Endothelial cell of umbilical vein (primary cell): ENCODE data around the gene UGT1A9. TPM values are rescaled to one million over a fixed set of nuclear protein-coding genes. Genes with fewer than 3 reads are reported as not detected.
"Not testable (repeated sequence)": the region's sequence is repeated elsewhere in the genome, so short reads cannot be mapped to it uniquely, and the experiment has no call there.

ENCODE experiments used
- BruUV-seq: library from RNA; stranded (reverse); fragments of 400-500 nt; replicated peaks from 2 replicates; lab custom pipeline; 2021; lab: Mats Ljungman, UMichigan
- CTCF ChIA-PET: fragments of 300-600, 350-600 bp; sonication (Branson Sonifier 250); formaldehyde crosslinking; loops from one replicate; lab custom pipeline; 2021; ENCODE audit warnings: antibody characterized with exemption, inconsistent platforms; lab: Charles Lee
- POLR2A ChIA-PET: fragments of 300-600, 350-600 bp; sonication (Branson Sonifier 250); formaldehyde crosslinking; loops from one replicate; lab custom pipeline; 2021; ENCODE audit warnings: antibody characterized with exemption, inconsistent platforms; lab: Charles Lee
- DNase-seq: peaks from one replicate; pipeline ENCODE4 v3.0.0-alpha.2; 2011; ENCODE audit warnings: low read depth, low spot score
- FAIRE-seq: peaks from 2 replicates; lab custom pipeline; 2011; peaks lifted over from hg19 to GRCh38; lab: Jason Lieb, UNC
- H2AFZ ChIP-seq: 2 replicates; pipeline ENCODE4 v1.6.0; 2012; ENCODE audit warnings: low read depth, low read length, control low read depth, inconsistent platforms
- H3K27ac ChIP-seq: 2 replicates; pipeline ENCODE4 v1.5.1; 2011; ENCODE audit warnings: low read depth, mild to moderate bottlenecking, control low read depth, low read length, moderate library complexity; ENCODE audit not compliant: insufficient read depth
- H3K27me3 ChIP-seq, 2 experiments: 2 replicates each; pipeline versions ENCODE4 v1.6.0 to v1.6.1; 2011; ENCODE audit warnings: low read length in 2 of 2, mixed read lengths in 1 of 2; ENCODE audit not compliant: control insufficient read depth in 2 of 2, insufficient read depth in 2 of 2
- H3K36me3 ChIP-seq, 2 experiments: 2 replicates in 1 of 2; 3 replicates in 1 of 2; pipeline ENCODE4 v1.5.1; 2011; ENCODE audit warnings: low read length in 2 of 2, mild to moderate bottlenecking in 1 of 2, moderate library complexity in 1 of 2; ENCODE audit not compliant: control insufficient read depth in 2 of 2, insufficient read depth in 2 of 2; ENCODE audit errors: extremely low read depth in 1 of 2
- H3K4me1 ChIP-seq: 3 replicates; pipeline ENCODE4 v1.5.1; 2011; ENCODE audit warnings: mild to moderate bottlenecking, low read length; ENCODE audit not compliant: control insufficient read depth, insufficient read depth; ENCODE audit errors: extremely low read depth
- H3K4me2 ChIP-seq: 2 replicates; pipeline ENCODE4 v1.6.1; 2011; ENCODE audit warnings: low read length, control low read depth, mixed read lengths; ENCODE audit not compliant: insufficient read depth
- H3K4me3 ChIP-seq, 3 experiments: fragments of 200-600 bp in 1 of 3; sonication (generic), shearing (Covaris generic) in 1 of 3; replicated peaks in 1 of 3; 2 replicates each; pipeline ENCODE4 v1.5.1; 2011 to 2016; ENCODE audit warnings: control low read depth in 3 of 3, low read length in 3 of 3, mild to moderate bottlenecking in 2 of 3, inconsistent platforms in 1 of 3, low read depth in 1 of 3, moderate library complexity in 1 of 3; ENCODE audit not compliant: insufficient read depth in 1 of 3
- H3K79me2 ChIP-seq: 2 replicates; pipeline ENCODE4 v1.6.0; 2012; ENCODE audit warnings: low read length, inconsistent platforms; ENCODE audit not compliant: control insufficient read depth, insufficient read depth
- H3K9ac ChIP-seq: replicated peaks from 2 replicates; pipeline ENCODE3; 2011; ENCODE audit warnings: low read length, control low read depth; ENCODE audit not compliant: insufficient read depth; ENCODE audit errors: extremely low read depth
- H3K9me1 ChIP-seq: replicated peaks from 3 replicates; pipeline ENCODE4 v1.6.0; 2011; ENCODE audit warnings: mild to moderate bottlenecking, low read length; ENCODE audit not compliant: control insufficient read depth, insufficient read depth; ENCODE audit errors: extremely low read depth
- H3K9me3 ChIP-seq: replicated peaks from 2 replicates; pipeline ENCODE4 v1.5.1; 2012; ENCODE audit warnings: low read length, inconsistent platforms; ENCODE audit not compliant: control insufficient read depth, insufficient read depth
- H4K20me1 ChIP-seq: replicated peaks from 2 replicates; pipeline ENCODE3; 2011; ENCODE audit warnings: mild to moderate bottlenecking, low read length; ENCODE audit not compliant: control insufficient read depth, insufficient read depth; ENCODE audit errors: extremely low read depth
- CTCF ChIP-seq, 2 donors: IDR thresholded peaks; 1 replicate in 1 of 2; 2 replicates in 1 of 2; pipeline ENCODE4 v1.5.1; 2011; ENCODE audit warnings: low read length in 2 of 2, mild to moderate bottlenecking in 2 of 2, moderate library complexity in 2 of 2, control low read depth in 1 of 2, inconsistent platforms in 1 of 2, low read depth in 1 of 2; ENCODE audit not compliant: insufficient read depth in 1 of 2; ENCODE audit errors: extremely low read depth in 1 of 2
- GATA2 ChIP-seq: IDR thresholded peaks from 2 replicates; pipeline ENCODE4 v1.7.0; 2011; ENCODE audit warnings: low read depth, mild to moderate bottlenecking, moderate library complexity, mixed read lengths, low read length; ENCODE audit not compliant: insufficient read length, insufficient read depth
- JUN ChIP-seq: IDR thresholded peaks from 2 replicates; pipeline ENCODE4 v1.6.1; 2011; ENCODE audit warnings: borderline replicate concordance, low read depth; ENCODE audit not compliant: insufficient read length, insufficient read depth
- dilution Hi-C: fragments of 300-500 bp; cut with MboI; formaldehyde crosslinking; loops from one replicate; pipeline ENCODE4 v1.15.0; 2019; ENCODE audit warnings: low sequenced_read_pairs; ENCODE audit not compliant: extremely low pct_ligation_motif_present
- intact Hi-C: fragments of 100-400 bp; cut with micrococcal nuclease; formaldehyde crosslinking; loops from one replicate; pipeline ENCODE4 v1.10.0; 2022
- polyA plus RNA-seq, 4 experiments: library from polyadenylated mRNA; depleted of rRNA in 3 of 4; stranded (reverse) in 3 of 4; unstranded in 1 of 4; fragments of >200 nt; gene quantifications; 2 replicates each; pipeline versions ENCODE4 v1.2.1 to v1.2.3, GENCODE V29; 2011 to 2012; ENCODE audit warnings: missing spikeins in 1 of 4
- total RNA-seq: library from RNA; stranded (reverse); gene quantifications from 2 replicates; pipeline ENCODE4 v1.2.3, GENCODE V29; 2021

Gene UGT1A9
- total and polyA plus RNA-seq, 2 donors (not counting 3 experiments of a cell fraction or from before 2014, with no cell fraction given): not detected

DNA sequence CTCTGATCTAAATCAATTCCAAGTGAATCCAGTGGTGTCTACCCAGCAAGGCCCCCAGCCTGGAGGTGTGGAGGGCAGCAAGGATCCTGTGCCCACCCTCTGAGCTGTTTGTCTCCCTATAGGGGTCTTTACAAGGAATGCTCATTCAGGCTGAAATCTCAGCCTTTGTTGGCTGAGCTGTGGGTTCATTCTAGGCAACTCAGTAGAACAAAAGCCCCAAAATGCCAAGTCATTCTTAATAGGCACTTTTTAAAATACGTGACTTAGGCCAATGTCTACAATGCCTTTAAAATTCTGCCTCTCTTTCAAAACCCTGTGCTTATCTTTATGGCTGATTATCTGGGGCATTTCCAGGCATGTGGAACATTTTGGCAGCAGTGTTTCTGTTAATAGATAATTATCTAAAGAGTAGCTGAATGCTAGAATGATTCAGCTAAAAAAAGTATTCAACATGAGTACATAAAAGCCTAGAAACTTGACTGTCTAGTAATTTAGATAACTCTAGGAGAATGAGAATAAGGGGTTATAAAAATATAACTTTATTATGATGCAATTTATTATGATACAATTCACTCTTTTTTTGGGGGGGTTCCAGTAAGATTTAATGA lies 28.4 kb downstream of the UGT1A9 start:
- peak overlapping the region; percentile 38 for H2AFZ ChIP-seq
- no peak overlapping the region for H3K4me3 ChIP-seq
- POLR2A ChIA-PET: interaction anchor here (0.8 kb wide), 1 partner anchor 213 kb away, joined by 3 read pairs; no protein-coding TSS in a partner anchor
- no peak overlapping the region for H3K4me2 ChIP-seq
- no peaks in the 10 kb centered on the region for H4K20me1 ChIP-seq
- DNase-seq (peak; percentile 94), FAIRE-seq (no peak)
- no peaks in the 10 kb centered on the region for H3K36me3 ChIP-seq
- H3K79me2 ChIP-seq: no peaks in the 10 kb centered on the region
- H3K9ac ChIP-seq: peak overlapping the region; percentile 62
- H3K27me3 ChIP-seq: no peaks in the 10 kb centered on the region
- CTCF ChIA-PET: interaction anchor here (1.0 to 3.5 kb wide), 2 partner anchors 12 to 252 kb away, joined by 5 to 14 read pairs; partner anchors contain the start of gene UGT1A5
- dilution Hi-C loops: no loop called here
- peak overlapping the region; percentile 95 for H3K27ac ChIP-seq
- H3K4me1 ChIP-seq: peaks cover 4% of the 10 kb centered on the region
- intact Hi-C loops: loop anchor here (1.0 kb wide), 1 partner anchor 11 kb away; no protein-coding TSS in a partner anchor
- H3K9me3 ChIP-seq: no peaks in the 10 kb centered on the region
- no peaks in the 10 kb centered on the region for H3K9me1 ChIP-seq
- no TSS peak for BruUV-seq
- TF ChIP-seq GATA2 (peak; percentile 13), CTCF (IDR thresholded peaks at IDR 0.05; ENCODE audit: extremely low read depth in 1 of 2, insufficient read depth in 1 of 2, low read depth in 1 of 2, low read length in 2 of 2) (no peak), JUN (peak; percentile 15)

- BruUV-seq, DNase-seq, dilution Hi-C loops, H4K20me1 ChIP-seq, H3K27ac ChIP-seq, H3K9me3 ChIP-seq, H3K9ac ChIP-seq, H3K27me3 ChIP-seq, POLR2A ChIA-PET, H3K4me2 ChIP-seq, H3K9me1 ChIP-seq, H3K36me3 ChIP-seq, H3K79me2 ChIP-seq, H3K4me3 ChIP-seq, H2AFZ ChIP-seq, FAIRE-seq, H3K4me1 ChIP-seq: not testable (repeated sequence)
- CTCF ChIA-PET: interaction anchor here (1.0 to 3.5 kb wide), 2 partner anchors 11 to 253 kb away, joined by 5 to 14 read pairs; partner anchors contain the start of gene UGT1A5
- intact Hi-C loops: loop anchor here (1.0 kb wide), 1 partner anchor 12 kb away; no protein-coding TSS in a partner anchor
Observed at GRCh38 chr2:233700842-233701241, 29.1 kb downstream of the UGT1A9 start.
